Measurements from ENCODE around the gene MMP14. TPM values are rescaled to one million over a fixed set of nuclear protein-coding genes. Genes with fewer than 3 reads are reported as not detected.

MMP14 gene
- total RNA-seq, 1 experiment from 2014 or later = 94.4 TPM

GRCh38 chr14:22820731-22821130 is 15.7 kb upstream of the MMP14 start (continued):
- TF ChIP-seq PREB (CRISPR knock-in tag; IDR thresholded peaks at IDR 0.05; ENCODE audit: borderline replicate concordance) = no peak
- TF ChIP-seq, protein P1, sequence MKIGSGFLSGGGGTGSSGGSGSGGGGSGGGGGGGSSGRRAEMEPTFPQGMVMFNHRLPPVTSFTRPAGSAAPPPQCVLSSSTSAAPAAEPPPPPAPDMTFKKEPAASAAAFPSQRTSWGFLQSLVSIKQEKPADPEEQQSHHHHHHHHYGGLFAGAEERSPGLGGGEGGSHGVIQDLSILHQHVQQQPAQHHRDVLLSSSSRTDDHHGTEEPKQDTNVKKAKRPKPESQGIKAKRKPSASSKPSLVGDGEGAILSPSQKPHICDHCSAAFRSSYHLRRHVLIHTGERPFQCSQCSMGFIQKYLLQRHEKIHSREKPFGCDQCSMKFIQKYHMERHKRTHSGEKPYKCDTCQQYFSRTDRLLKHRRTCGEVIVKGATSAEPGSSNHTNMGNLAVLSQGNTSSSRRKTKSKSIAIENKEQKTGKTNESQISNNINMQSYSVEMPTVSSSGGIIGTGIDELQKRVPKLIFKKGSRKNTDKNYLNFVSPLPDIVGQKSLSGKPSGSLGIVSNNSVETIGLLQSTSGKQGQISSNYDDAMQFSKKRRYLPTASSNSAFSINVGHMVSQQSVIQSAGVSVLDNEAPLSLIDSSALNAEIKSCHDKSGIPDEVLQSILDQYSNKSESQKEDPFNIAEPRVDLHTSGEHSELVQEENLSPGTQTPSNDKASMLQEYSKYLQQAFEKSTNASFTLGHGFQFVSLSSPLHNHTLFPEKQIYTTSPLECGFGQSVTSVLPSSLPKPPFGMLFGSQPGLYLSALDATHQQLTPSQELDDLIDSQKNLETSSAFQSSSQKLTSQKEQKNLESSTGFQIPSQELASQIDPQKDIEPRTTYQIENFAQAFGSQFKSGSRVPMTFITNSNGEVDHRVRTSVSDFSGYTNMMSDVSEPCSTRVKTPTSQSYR (CRISPR knock-in tag; IDR thresholded peaks at IDR 0.05) = no peak
- no peak for TF ChIP-seq ZNF671 (CRISPR knock-in tag; IDR thresholded peaks at IDR 0.05)
- no peak for TF ChIP-seq HMGA2 (CRISPR knock-in tag; IDR thresholded peaks at IDR 0.05)
- no peak for TF ChIP-seq MYBL2 (CRISPR knock-in tag; IDR thresholded peaks at IDR 0.05)
- TF ChIP-seq, protein P2, sequence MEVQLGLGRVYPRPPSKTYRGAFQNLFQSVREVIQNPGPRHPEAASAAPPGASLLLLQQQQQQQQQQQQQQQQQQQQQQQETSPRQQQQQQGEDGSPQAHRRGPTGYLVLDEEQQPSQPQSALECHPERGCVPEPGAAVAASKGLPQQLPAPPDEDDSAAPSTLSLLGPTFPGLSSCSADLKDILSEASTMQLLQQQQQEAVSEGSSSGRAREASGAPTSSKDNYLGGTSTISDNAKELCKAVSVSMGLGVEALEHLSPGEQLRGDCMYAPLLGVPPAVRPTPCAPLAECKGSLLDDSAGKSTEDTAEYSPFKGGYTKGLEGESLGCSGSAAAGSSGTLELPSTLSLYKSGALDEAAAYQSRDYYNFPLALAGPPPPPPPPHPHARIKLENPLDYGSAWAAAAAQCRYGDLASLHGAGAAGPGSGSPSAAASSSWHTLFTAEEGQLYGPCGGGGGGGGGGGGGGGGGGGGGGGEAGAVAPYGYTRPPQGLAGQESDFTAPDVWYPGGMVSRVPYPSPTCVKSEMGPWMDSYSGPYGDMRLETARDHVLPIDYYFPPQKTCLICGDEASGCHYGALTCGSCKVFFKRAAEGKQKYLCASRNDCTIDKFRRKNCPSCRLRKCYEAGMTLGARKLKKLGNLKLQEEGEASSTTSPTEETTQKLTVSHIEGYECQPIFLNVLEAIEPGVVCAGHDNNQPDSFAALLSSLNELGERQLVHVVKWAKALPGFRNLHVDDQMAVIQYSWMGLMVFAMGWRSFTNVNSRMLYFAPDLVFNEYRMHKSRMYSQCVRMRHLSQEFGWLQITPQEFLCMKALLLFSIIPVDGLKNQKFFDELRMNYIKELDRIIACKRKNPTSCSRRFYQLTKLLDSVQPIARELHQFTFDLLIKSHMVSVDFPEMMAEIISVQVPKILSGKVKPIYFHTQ (CRISPR knock-in tag; IDR thresholded peaks at IDR 0.05) = no peak

DNA sequence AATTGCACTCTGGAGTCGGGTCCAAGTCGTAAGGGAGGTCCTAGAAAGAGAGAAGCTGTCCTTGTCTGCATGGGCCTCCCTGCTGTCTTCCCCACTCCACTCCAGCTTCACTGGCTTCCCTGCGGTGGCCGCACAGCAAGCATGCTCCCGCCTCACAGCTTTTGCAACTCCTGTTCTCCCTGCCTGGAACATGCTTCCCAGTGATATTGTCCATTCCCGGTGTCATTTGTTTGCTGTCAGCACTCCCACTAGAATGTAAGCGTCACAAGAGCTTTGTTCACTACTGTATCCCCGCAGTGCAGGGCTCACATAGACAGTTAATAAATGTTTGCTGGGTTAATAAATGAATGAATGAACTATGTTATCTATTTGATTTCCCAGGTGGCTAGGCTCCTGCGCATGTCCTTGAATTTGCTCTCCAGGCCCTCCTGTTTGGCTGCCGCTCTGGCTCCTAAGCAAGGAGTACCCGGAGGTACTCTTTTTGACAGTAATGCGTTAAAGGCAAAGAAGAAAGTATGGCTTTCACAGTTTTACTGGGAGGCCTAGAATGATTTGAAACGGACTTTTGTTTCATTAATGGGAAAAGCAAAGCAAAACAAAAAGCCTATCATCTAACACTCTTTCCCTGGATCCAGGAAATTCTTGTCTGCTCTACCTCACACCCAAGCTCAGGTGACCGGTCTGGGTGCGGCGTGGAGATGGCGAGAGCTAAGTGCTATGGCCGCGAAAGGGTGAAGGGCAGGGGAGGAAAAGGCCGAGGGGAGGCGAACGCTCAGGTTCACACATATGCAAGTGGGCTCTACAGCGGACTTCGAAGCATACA is 15.0 kb upstream of the MMP14 start:
- DNase-seq (ENCODE audit: low spot score) = no peak

More for the DNA sequence above, 15.0 kb upstream of the MMP14 start:
- Mint-ChIP-seq H3K4me3 (peak overlapping the region; percentile 77), H3K27me3 (ENCODE audit: low read depth) (peaks cover 6% of the 10 kb centered on the region), H3K27ac (peak overlapping the region; percentile 15), H3K9me3 (no peaks in the 10 kb centered on the region), H3K4me1 (peaks cover 48% of the 10 kb centered on the region), H3K36me3 (no peaks in the 10 kb centered on the region)
- CTCF ChIA-PET = interaction anchor here (0.6 to 7.8 kb wide), 21 partner anchors 8 to 261 kb away, joined by 3 to 280 read pairs (median 13); partner anchors contain the start of genes AJUBA, HAUS4, LRP10 and MMP14
- TF ChIP-seq ZBTB21 (CRISPR knock-in tag; IDR thresholded peaks at IDR 0.05; ENCODE audit: borderline replicate concordance) (no peak), NFE2L1 (CRISPR knock-in tag; IDR thresholded peaks at IDR 0.05) (0 out of 2 replicates have a peak, but pooled peaks have one; percentile 45), ETV6 (CRISPR knock-in tag; IDR thresholded peaks at IDR 0.05) (no peak), CREB1 (CRISPR knock-in tag; IDR thresholded peaks at IDR 0.05) (no peak), SMAD3 (CRISPR knock-in tag; IDR thresholded peaks at IDR 0.05; ENCODE audit: borderline replicate concordance) (peak; percentile 43; the same call in 1 of the 2 replicates), SOX15 (CRISPR knock-in tag; IDR thresholded peaks at IDR 0.05) (no peak), STAT6 (CRISPR knock-in tag; conservative IDR thresholded peaks at IDR 0.05; ENCODE audit: low read depth) (no peak), ZNF512 (CRISPR knock-in tag; IDR thresholded peaks at IDR 0.05; ENCODE audit: borderline replicate concordance) (no peak), MAX (CRISPR knock-in tag; IDR thresholded peaks at IDR 0.05) (peak; percentile 62; the same call in 1 of the 2 replicates), ZNF423 (CRISPR knock-in tag; IDR thresholded peaks at IDR 0.05) (peak; percentile 66; the same call in 1 of the 2 replicates), GABPB1 (CRISPR knock-in tag; IDR thresholded peaks at IDR 0.05) (peak; percentile 78), CBFB (CRISPR knock-in tag; IDR thresholded peaks at IDR 0.05; ENCODE audit: low read depth) (no peak)
- POLR2A ChIA-PET = interaction anchor here (0.5 to 6.5 kb wide), 20 partner anchors 8 to 241 kb away, joined by 3 to 81 read pairs (median 4); partner anchors contain the start of genes HAUS4, LRP10, MMP14 and OXA1L
- ATAC-seq = no peak

Data from WTC11 (cell line).